Right renal pelvis (tissue), 4 donors: ENCODE data around the gene CELA2A. TPM values are rescaled to one million over a fixed set of nuclear protein-coding genes. Genes with fewer than 3 reads are reported as not detected.
"Not testable (repeated sequence)": the region's sequence is repeated elsewhere in the genome, so short reads cannot be mapped to it uniquely, and the experiment has no call there.

Source experiments
- DNase-seq, 4 donors: peaks; one replicate each; pipeline ENCODE4 v3.0.0-alpha.2; 2013; ENCODE audit warnings: low read depth in 4 of 4, low spot score in 3 of 4, missing footprints in 1 of 4
- polyA plus RNA-seq, 4 donors: library from polyadenylated mRNA; unstranded; fragments of 120-200 nt; gene quantifications; one replicate each; pipeline ENCODE4 v1.2.1, GENCODE V29; 2013; ENCODE audit not compliant: insufficient read length in 4 of 4

CELA2A gene
- polyA plus RNA-seq, 4 donors: 0.09 TPM; not detected in 3

- DNase-seq: no peak
Observed at GRCh38 chr1:15442759-15443158, 13.8 kb upstream of the CELA2A start.

DNA sequence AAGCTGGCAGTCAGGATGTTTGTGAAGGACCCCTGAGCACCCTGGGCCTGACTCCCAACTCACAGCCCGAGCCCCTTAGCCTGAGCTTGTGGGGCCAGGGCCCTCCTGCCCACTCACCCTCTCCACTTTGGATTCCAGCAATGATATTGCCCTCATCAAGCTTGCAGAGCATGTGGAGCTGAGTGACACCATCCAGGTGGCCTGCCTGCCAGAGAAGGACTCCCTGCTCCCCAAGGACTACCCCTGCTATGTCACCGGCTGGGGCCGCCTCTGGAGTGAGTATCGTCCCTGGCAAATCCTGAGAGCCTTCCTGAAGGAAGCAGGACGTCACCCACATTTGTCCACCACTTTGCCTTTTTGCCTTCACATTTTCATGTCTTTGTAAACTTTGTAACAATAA lies 13.3 kb upstream of the CELA2A start:
- no peak for DNase-seq

- no peak for DNase-seq
Observed at GRCh38 chr1:15444468-15445389, 11.8 kb upstream of the CELA2A start.

DNA sequence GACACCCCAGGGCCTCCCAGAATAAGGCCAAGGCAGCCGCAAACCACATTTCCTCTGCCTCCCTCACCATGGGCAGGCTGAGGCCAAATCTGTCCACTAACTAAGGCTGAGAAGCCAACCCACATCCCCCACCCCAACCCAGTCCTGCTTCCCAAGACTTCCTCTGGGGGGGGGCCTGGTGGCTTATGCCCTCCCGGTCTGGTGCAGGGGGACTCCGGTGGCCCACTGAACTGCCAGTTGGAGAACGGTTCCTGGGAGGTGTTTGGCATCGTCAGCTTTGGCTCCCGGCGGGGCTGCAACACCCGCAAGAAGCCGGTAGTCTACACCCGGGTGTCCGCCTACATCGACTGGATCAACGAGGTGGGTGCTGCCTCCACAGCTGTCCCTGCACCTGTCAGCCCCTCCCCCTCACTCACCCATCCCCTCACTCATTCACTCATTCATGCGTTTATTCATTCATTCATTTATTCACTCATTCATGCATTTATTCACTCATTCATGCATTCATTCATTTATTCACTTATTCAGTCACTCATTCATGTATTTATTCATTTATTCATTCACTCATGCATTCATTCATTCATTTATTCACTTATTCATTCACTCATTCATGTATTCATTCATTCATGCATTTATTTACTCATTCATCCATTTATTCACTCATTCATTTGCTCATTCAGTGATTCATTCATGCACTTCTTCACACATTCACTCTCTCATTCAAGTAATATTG lies 11.0 kb upstream of the CELA2A start:
- no peak for DNase-seq

GRCh38 chr1:15446212-15446611 lies 10.3 kb upstream of the CELA2A start:
- no peak for DNase-seq

DNA sequence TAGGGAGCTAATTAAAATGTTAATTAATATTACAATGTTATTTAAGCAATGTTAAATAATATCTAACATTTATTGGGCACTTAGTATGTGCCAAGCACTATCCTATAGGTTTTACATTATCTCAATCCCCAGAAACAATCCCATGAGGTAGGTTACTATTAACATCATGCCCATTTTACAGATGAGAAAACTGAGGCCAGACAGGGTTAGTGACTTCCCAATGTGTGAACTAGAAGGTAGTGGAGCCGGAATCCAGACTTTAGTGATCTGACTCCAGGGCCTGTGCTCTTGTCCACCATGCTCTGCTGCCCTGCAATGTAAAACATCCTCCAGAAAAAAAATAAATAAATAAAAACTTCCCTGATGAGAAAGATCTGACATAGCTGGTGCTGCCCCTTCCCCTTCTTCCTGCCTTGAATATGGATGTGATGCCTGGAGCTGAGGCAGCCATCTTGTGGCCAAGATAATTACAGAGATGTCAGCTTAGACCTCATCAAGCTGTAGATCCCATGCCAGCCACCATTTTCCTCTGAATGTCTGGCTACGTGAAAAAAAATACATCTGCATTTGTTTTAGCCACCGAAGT lies 7.6 kb upstream of the CELA2A start:
- no peak for DNase-seq

DNA sequence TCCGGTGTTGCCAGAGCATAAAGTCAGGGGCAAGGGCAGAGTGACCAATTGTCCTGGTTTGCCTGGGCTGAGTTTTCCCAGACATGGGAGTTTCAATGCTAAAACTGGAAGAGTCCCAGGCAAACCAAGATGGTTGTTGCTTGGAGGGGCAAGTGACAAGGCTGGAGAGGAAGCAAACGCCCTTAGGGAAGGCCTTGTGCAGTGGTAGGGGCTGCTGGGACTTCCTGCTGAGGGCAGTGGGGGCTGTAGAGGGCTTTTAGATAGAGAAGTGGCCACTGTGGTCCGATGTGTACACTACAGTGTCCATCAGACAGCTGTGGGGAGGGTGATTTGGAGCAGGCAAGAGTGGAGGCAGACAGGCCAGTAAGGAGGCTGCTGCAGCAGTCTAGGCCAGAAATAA lies 7.0 kb upstream of the CELA2A start:
- no peak for DNase-seq

GRCh38 chr1:15451014-15451722 lies 5.4 kb upstream of the CELA2A start:
- no peak for DNase-seq

GRCh38 chr1:15452216-15452615 lies 4.3 kb upstream of the CELA2A start:
- DNase-seq: no peak

DNA sequence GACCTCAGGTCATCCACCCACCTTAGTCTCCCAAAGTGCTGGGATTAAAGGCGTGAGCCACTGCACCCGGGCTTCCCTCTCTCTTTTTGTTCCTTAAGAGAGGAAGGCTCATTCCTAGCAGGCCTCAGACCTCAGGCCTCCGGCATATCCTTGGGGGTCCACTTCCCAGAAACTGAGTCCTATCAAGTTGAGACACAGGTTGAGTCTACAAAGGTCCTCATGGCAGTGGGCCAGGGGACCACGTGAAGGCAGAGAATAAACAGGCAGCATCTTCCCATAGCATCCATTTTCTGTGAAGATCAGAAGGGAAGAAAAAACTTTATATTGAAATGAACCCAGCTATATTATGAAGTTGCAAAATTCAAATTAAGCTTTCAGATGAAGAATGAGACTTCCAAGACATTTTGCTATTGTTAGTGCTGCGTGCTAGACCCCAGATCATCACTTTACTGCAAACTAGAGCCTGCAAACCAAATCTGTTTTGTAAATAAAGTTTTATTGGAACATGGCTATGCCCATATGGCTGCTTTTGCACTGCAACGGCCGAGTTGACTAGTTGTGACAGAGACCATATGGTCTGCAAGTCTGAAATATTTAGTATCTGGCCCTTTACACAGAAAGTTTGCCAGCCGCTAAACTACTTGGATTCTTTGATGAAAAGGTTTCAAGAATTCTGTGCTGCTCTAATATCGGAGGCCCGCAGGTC lies 3.5 kb upstream of the CELA2A start:
- no peak for DNase-seq

DNA sequence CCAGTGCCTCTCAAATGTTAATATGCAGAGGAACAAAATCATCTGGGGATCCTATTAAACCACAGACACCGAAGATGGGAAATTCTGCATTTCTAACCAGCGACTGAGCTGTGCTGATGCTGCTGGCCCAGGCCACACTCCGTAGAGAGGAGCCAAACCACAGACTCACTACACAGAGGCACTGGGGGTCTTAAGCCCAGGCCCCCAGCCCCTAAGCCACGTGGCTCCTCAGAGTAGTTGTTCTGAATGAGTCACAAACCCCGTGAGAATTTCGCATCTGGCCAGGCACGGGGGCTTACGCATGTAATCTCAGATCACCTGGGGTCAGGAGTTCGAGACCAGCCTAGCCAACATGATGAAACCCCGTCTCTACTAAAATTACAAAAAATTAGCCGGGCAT lies 2.8 kb upstream of the CELA2A start:
- no peak for DNase-seq

DNA sequence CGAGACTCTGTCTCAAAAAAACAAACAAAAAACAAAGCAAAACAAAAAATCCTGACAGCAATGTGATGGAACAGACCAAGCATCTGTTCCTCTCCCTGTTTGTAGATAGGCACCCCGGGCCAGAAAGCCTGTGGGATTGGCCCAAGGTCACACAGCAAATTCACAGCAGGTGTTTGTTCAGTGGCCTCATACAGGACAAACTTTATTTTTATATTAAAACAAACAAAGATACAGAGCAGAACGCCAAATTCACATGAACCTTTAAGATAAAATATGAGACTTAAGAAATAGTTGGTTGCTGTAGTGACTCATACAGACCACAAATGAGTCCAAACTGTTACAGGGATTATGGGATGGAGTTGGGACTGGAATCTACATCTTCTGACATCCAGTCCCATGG lies 2.3 kb upstream of the CELA2A start:
- DNase-seq: no peak

- DNase-seq: no peak
Observed at GRCh38 chr1:15455522-15455921, 1.0 kb upstream of the CELA2A start.

GRCh38 chr1:15457585-15457984 lies 1.1 kb downstream of the CELA2A start:
- DNase-seq: no peak

DNA sequence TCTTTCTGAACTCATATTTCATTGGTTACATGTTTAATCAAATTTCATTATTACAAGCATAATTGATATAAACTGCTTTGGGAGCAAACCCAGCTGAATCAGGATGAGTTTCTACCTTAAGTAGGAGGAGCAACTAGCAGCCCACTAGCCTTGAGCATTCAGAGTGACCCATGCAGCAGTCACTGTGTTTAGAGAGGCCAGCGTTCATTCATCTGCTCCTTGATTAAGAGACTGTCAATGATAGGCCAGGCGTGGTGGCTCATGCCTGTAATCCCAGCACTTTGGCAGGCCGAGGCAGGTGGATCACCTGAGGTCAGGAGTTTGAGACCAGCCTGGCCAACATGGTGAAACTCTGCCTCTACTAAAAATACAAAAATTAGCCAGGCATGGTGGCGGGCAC lies 1.9 kb downstream of the CELA2A start:
- DNase-seq: not testable (repeated sequence)

DNA sequence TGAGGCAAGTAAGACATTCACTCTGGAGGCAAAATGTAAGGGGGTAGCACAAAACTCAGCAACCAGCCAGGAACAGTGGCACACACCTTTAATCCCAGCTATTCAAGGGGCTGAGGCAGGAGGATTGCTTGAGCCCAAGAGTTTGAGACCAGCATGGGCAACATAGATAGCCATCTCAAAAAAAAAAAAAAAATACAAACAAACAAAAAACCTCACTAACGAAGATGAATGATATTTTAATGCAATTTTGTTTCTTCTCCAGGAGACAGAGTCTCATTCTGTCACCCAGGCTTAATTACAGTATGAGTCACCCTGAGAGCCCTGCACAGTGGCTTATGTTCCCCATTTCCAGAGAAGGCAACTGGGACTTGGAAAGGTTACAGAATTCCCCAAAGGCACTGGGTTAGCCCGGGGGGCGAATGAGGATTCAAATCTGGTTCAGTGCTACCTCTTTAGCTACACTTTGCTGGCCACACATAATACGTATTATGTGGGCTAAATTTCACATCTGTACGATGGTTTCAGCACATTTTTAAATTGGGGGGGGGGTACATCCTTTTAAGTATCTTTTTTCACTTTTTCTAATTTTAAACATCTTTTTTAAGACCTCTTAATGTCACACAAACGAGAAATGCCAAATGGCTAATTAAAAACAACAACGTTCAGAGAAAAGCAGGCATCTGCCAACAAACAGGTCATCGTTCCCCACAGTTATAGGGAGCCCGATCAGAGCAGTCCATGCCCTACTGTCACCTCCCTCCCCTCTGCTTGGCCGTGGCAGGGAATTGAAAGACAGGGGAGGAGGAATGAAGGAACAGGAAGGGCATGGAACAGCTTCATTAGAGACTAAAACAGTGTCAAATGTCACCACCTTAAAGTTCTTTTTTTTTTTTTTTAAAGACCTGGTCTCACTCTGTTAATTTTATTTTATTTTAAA lies 3.5 kb downstream of the CELA2A start:
- no peak for DNase-seq

DNA sequence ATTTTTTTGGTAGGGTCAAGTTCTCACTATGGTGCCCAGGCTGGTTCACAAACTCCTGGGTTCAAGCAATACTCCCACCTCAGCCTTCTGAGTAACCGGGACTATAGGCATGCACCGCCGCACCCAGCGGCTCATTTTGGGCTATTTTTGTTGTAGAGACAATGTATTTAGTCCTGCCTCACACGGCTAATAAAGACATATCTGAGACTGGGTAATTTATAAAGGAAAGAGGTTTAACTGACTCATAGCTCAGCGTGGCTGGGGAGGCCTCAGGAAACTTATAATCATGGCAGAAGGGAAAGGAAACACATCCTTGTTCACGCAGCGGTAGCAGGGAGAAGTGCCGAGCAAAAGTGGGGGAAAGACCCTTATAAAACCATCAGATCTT lies 4.2 kb downstream of the CELA2A start:
- no peak for DNase-seq

GRCh38 chr1:15463064-15463800 lies 6.7 kb downstream of the CELA2A start:
- not testable (repeated sequence) for DNase-seq
